ENCODE measurements around the gene NIPSNAP2.
"Not testable (repeated sequence)": the region's sequence is repeated elsewhere in the genome, so short reads cannot be mapped to it uniquely, and the experiment has no call there.

NIPSNAP2 gene

GRCh38 chr7:55964261-55965099, at the start of gene NIPSNAP2:
Gene NIPSNAP2, plus strand, starts transcription at chr7:55964585. Its CDS starts 25 bp downstream, at chr7:55964610.
- DNase-seq: peak; percentile 23

DNA sequence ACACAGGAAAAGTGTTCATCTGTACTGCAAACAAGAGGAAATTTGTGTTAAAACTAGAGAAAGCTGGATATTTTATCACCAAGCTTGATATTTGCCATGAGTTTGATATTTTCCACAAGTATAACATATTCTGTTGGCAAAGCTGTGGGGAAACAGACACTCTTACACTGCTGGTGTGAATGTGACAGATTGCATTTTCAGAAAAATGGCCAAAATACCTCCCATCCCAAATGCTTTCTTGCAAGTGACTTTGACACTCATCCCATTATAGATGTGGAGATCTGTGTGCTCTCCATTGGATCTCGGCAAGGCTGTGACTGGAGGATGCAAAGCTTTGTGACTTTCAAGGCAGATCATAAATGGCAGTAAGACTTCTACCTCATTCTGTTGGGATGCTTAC, 46.6 kb upstream of the NIPSNAP2 start:
- DNase-seq: no peak

- no peak for DNase-seq
These were observed 36.2 kb upstream of the NIPSNAP2 start for GRCh38 chr7:55928006-55928767.

- no peak for DNase-seq
These were observed 32.8 kb upstream of the NIPSNAP2 start for GRCh38 chr7:55931421-55932151.

DNA sequence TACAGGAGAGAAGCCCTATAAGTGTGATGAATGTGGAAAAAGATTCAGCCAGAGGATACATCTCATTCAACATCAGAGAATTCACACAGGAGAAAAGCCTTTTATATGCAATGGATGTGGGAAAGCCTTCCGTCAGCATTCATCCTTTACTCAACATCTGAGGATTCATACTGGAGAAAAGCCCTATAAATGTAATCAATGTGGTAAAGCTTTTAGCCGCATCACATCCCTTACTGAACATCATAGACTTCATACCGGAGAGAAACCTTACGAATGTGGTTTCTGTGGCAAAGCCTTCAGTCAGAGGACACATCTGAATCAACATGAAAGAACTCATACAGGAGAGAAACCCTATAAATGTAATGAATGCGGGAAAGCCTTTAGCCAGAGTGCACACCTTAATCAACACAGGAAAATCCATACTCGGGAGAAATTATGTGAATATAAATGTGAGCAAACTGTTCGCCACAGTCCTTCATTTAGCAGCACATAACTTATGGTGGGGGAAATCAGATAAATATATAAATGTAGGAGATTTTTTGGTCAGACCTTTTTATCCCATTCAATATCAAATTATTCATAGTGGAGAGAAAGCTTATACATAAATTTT, 24.8 kb upstream of the NIPSNAP2 start:
- DNase-seq: no peak

- no peak for DNase-seq
These were observed 17.8 kb upstream of the NIPSNAP2 start for GRCh38 chr7:55946545-55946944.

DNA sequence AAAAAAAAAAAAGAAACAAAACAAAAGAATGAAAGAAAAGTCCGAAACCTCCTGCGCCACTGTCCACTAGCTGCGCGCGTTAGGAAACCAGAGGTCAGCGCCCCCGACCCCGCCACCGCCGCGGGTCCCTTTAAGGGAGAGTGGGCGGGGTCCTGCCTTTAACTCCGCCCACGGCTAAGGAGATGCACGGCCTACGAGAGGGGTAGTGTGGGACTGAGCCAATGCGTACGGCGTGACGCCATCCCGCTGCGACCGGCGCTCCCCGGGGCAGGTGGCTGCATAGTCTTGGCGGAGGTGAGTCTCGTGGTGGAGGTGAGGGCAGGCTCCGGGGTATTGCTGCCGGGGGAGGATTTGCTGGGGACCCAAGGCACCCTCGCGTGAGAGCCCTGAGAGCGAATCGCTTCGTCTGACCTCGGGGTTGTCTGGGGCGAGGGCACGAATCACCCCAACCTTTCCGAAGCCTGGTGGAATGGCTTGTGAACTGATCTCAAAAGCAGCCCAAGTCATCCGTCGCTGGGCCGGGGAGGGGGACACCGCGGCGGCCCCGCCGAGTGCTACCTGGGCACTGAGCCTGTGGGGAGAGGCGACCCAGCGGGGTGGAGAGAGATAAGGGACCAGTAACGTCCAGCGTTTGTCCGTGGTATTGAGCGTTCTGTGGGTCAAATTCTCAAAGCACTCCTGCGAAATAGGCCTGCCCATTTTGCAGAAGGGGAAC, 12.6 kb upstream of the NIPSNAP2 start, which contains the start of gene MRPS17:
MRPS17 (plus strand) TSS at position 241 of the 715 bp plus-strand sequence. CDS start 1,319 bp downstream, outside the sequence.
- peak; percentile 80 for DNase-seq

DNA sequence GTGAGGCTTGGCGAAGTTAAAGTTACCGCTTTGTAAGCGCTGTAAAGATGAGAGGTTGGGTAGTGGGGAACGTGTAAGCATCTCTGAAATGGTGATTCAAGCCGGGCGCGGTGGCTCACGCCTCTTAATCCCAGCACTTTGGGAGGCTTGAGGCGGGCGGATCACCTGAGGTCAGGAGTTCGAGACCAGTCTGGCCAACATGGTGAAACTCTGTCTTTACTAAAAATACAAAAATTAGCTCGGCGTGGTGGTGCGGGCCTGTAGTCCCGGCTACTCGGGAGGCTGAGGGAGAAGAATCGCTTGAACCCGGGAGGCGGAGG, 12.1 kb upstream of the NIPSNAP2 start:
- DNase-seq: not testable (repeated sequence)

GRCh38 chr7:55953707-55954475, 10.5 kb upstream of the NIPSNAP2 start:
- DNase-seq: no peak

- no peak for DNase-seq
These were observed 7.2 kb upstream of the NIPSNAP2 start for GRCh38 chr7:55957190-55957589.

- no peak for DNase-seq
These were observed 2.4 kb upstream of the NIPSNAP2 start for GRCh38 chr7:55962014-55962413.

DNA sequence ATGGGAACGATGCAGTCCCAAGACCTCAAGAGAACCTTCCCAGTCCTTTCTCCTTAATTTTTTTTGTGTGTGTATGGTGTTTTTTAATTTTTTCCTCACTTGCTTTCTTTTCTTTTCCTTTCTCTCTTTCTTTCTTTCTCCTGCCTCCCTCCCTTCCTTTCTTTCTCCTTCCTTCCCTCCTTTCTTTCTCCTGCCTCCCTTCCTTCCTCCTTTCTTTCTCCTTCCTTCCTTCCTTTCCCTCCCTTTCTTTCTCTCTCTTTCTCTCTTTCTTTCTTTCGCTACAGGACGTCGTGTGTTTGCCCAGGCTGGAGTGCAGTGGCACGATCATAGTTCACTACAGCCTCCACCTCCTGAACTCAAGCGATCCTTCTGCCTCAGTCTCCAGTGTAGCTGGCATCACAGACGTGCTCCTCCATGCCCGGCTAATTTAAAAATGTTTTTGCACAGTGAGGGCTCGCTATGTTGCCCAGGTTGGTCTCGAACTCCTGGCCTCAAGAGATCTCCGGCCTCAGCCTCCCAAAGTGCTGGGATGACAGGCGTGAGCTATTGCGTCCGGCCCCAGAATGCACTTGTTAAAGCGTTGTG, 709 bp upstream of the NIPSNAP2 start:
- DNase-seq: no peak

DNA sequence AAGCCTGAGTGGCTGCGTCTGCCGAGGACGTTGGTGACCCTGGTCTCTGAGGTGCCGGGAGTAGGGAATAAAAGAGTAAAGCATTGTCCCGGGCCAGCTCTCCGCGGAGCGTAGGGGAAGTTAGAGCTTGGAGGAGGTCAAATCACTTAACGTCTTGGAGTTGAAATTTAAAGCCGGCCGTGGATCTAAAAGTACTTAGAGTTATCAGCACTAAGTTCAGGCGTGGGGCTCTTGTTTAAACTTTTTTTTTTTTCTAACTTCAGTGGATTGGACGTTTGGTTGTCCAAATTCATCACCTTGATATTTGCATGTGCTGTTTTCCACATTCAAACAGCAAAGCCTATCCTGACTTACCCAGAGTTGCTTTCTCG, 700 bp downstream of the NIPSNAP2 start:
- peak; percentile 52 for DNase-seq

DNA sequence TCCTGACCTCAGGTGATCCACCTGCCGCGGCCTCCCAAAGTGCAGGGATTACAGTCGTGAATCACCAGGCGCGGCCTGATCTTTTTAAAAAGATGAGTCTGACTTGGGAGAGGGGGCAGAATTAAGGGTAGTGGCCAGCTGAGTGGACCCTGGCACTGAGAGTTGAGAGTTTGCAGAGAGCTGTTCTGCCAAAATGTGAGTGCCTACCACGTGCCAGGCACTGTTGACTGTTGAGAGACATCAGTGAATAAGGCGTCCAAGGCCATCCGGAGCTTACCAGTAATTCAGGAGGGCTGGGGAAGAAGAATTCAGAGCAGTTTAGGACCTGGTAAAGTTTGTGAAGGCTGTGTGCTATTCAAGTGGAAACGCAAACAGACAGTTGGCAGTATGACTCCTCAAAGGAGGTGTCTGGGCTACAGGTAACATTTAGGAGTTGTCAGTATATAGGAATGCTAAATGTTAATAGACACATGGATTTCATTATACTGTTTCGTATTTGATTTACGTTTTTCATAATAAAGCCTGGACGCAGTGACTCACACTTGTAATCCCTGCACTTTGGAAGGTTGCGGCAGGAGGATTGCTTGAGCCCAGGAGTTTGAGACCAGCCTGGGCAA, 1.5 kb downstream of the NIPSNAP2 start:
- no peak for DNase-seq

DNA sequence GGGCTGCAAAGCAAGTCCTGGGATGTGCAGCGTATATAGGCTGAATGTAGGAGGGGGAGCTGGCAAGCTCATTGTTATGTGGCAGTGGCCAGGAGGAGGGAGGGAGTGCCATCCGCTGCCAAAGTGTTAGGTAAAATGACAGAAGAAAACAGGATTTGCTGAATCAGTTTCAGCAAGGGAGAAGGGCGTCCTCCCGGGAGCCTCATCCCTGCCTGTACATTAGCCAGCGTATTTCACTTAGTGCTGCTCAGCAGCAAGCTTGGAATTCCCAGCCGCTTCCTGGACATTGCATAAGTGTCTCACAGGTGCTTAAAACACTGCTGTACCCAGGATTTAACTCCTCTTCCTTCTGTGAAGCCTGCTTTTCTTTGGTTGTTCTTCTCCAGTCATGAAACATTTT, 2.5 kb downstream of the NIPSNAP2 start:
- no peak for DNase-seq

- no peak for DNase-seq
These were observed 5.0 kb downstream of the NIPSNAP2 start for GRCh38 chr7:55969391-55969790.

DNA sequence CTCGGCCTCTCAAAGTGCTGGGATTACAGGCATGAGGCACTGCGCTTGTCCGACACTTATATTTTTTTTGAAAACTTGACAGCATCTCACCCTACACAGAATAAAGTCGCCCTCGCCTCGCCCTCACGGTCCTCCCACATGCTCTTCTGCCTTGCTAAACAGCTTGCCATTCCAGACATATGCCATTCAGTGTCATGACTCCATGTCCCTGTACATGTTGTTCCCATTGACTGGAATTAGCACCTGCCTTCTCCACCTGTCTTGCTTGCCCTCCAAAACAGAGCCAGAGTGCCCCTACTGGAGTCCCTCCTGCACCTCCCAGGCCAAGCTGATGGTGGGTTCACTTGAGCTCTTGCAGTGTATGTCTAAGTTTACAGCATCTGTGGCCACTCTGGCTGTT, 6.2 kb downstream of the NIPSNAP2 start:
- DNase-seq: no peak

DNA sequence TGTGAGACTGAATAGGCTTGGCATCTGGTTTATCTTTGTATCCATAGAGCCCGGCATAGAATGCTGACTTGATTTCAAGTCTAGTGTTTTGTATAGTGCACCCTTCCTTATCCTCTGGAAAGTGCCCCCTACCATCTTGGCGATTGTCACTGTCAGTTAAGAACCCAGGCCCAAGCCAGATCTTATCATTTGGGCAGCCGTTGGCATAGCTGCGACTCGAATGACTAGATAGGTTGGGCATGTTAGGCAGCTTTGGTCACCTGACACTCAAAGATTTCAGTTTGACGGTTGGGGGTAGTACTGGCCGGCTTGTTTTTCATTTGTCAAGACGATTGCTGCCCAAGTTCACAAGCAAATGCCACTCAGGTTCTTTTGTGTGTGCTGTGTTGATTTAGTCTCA, 6.6 kb downstream of the NIPSNAP2 start:
- DNase-seq: no peak

- no peak for DNase-seq
These were observed 9.4 kb downstream of the NIPSNAP2 start for GRCh38 chr7:55973747-55974250.

DNA sequence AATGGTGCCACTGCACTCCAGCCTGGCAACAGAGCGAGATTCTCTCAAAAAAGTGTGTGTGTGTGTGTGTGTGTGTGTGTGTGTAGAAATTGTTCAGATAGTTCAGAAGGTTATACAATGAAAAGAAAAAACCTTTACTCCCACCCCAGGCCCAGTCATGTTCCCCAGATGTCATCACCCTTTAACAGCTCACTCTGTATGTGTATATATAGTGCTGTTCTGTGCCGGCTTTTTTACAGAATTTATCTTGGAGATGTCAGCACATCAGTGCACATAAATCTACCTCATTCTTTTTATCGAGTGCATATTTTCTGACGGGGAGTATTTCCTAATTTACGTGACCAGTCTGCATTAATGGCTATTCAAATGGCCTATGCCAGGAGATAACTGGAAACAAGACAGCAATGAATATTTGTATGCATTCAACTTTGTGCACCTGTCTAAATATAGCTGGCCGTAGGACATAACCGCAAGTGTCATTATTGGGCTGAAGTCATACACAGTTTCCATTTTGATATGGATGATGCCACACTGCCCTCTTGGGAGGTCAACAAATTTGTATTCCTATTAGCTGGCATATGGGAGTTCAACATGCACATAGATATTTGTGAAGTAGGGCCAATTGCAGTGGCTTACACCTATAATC, 11.7 kb downstream of the NIPSNAP2 start:
- DNase-seq: no peak

Data from GF-D8 (cell line).